Activated CD8-positive, alpha-beta T cell treated with anti-CD3 and anti-CD28 coated beads, Interleukin-2, amount 10 ng/mL, durations not matched to agents 7 days and 5 days (primary cell): ENCODE data around the gene CFAP47. TPM values are rescaled to one million over a fixed set of nuclear protein-coding genes. Genes with fewer than 3 reads are reported as not detected.

Experiments used
- ATAC-seq: fragments of 150-1000 bp; cut with Tn5 transposase; one replicate; pipeline ENCODE4 v1.10.0; 2021; ENCODE audit warnings: moderate library complexity
- CTCF ChIA-PET: fragments of 350-600 bp; sonication (Branson Sonifier 250); formaldehyde crosslinking; loops from one replicate; lab custom pipeline; 2021; ENCODE audit warnings: antibody characterized with exemption; lab: Charles Lee
- POLR2A ChIA-PET: fragments of 350-600 bp; sonication (Branson Sonifier 250); formaldehyde crosslinking; loops from one replicate; lab custom pipeline; 2021; ENCODE audit warnings: antibody characterized with exemption; lab: Charles Lee
- DNase-seq: peaks from one replicate; pipeline ENCODE4 v3.0.0-alpha.2; 2020
- H3K27ac Mint-ChIP-seq: one replicate; pipeline ENCODE4 v1.8.0; 2021; ENCODE audit warnings: mild to moderate bottlenecking, mixed read lengths
- H3K27me3 Mint-ChIP-seq: one replicate; pipeline ENCODE4 v1.8.0; 2021; ENCODE audit warnings: low read depth, mixed read lengths
- H3K36me3 Mint-ChIP-seq: one replicate; pipeline ENCODE4 v1.8.0; 2021; ENCODE audit warnings: low read depth, mixed read lengths
- H3K4me1 Mint-ChIP-seq: one replicate; pipeline ENCODE4 v1.8.0; 2021; ENCODE audit warnings: low read depth, mixed read lengths
- H3K4me3 Mint-ChIP-seq: one replicate; pipeline ENCODE4 v1.8.0; 2021; ENCODE audit warnings: mild to moderate bottlenecking, mixed read lengths
- H3K9me3 Mint-ChIP-seq: one replicate; pipeline ENCODE4 v1.8.0; 2022; ENCODE audit warnings: mixed read lengths; ENCODE audit not compliant: insufficient read depth
- total RNA-seq, 2 experiments: library from RNA; stranded (reverse); gene quantifications; one replicate each; pipeline ENCODE4 v1.2.3, GENCODE V29; 2021

Gene CFAP47
- total RNA-seq, 2 experiments from 2014 or later, result not detected

- POLR2A ChIA-PET, result no interaction called here
Observed at GRCh38 chrX:36414056-36414455, 494.5 kb downstream of the CFAP47 start.

GRCh38 chrX:36422368-36422767 lies 502.8 kb downstream of the CFAP47 start:
- H3K27me3 Mint-ChIP-seq, result no peaks in the 10 kb centered on the region
- H3K9me3 Mint-ChIP-seq, result no peaks in the 10 kb centered on the region
- CTCF ChIA-PET, result no interaction called here
- H3K27ac Mint-ChIP-seq, result no peak overlapping the region
- POLR2A ChIA-PET, result no interaction called here
- H3K4me1 Mint-ChIP-seq, result no peaks in the 10 kb centered on the region
- no peak for DNase-seq
- no peak for ATAC-seq
- no peak overlapping the region for H3K4me3 Mint-ChIP-seq
- no peaks in the 10 kb centered on the region for H3K36me3 Mint-ChIP-seq

More at GRCh38 chrX:36414056-36414455, 494.5 kb downstream of the CFAP47 start:
- Mint-ChIP-seq H3K27me3 (no peaks in the 10 kb centered on the region), H3K9me3 (no peaks in the 10 kb centered on the region), H3K27ac (no peak overlapping the region), H3K36me3 (no peaks in the 10 kb centered on the region), H3K4me3 (no peak overlapping the region), H3K4me1 (no peaks in the 10 kb centered on the region)
- CTCF ChIA-PET, result no interaction called here
- no peak for ATAC-seq
- DNase-seq, result no peak

GRCh38 chrX:36431819-36432218 lies 512.3 kb downstream of the CFAP47 start:
- DNase-seq (no peak), ATAC-seq (no peak)
- ChIA-PET POLR2A (no interaction called here), CTCF (no interaction called here)
- Mint-ChIP-seq H3K27me3 (no peaks in the 10 kb centered on the region), H3K27ac (no peak overlapping the region), H3K4me3 (no peak overlapping the region), H3K4me1 (no peaks in the 10 kb centered on the region), H3K36me3 (no peaks in the 10 kb centered on the region), H3K9me3 (no peaks in the 10 kb centered on the region)

GRCh38 chrX:36434522-36434921 lies 515.0 kb downstream of the CFAP47 start:
- ChIA-PET POLR2A (no interaction called here), CTCF (no interaction called here)
- Mint-ChIP-seq H3K4me1 (no peaks in the 10 kb centered on the region), H3K27ac (no peak overlapping the region), H3K27me3 (no peaks in the 10 kb centered on the region), H3K36me3 (no peaks in the 10 kb centered on the region), H3K9me3 (no peaks in the 10 kb centered on the region), H3K4me3 (no peak overlapping the region)
- DNase-seq, result no peak
- ATAC-seq, result no peak

Other genes starting within 250 kb of the CFAP47 start
- gene MAGEB16, start 121.4 kb upstream of the CFAP47 start, total RNA-seq, result not detected